ENCODE results near the gene DHRS11. TPM values are rescaled to one million over a fixed set of nuclear protein-coding genes. Genes with fewer than 3 reads are reported as not detected.

The DHRS11 gene
- total RNA-seq, 1 experiment from 2014 or later = 12.9 TPM

DNA sequence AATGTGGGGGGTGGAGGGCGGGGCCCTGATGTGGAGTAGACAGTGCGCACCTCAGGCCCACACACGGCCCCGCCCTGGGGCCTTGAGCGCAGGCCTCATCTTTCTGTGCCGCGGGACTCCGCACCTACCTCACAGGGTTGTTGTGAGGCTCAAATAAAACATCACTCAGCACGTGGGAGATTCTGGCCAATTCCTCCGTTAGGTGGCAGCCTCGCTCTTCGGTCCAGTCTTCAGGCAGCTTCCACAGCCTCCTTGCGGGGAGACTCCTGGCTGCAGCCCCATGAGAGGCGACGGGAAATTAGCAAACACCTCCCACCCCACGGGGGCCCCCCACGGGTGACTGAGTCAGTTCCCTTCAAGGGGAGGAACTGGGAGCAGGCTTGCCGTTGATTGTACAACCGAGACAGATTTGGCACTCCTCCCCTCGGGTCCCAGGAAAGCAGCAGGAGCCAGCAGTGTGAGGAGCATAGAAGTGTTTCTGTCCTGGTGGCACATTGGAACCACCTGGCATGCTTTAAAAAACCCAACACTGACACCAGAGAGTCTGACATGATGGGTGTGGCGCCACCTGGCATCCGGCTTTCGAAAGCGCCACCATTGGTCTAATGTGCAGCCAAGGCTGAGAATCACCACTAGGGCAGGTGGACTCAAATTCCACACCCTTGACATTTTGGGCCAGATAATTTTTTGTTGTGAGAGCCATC, 17.3 kb downstream of the DHRS11 start:
- in situ Hi-C loops (cut with HindIII; ENCODE audit: low pct_unique_long_range_greater_than_20kb, low sequenced_read_pairs) = no loop called here
- peak; percentile 69 for DNase-seq (ENCODE audit: low read depth, low spot score)

DNA sequence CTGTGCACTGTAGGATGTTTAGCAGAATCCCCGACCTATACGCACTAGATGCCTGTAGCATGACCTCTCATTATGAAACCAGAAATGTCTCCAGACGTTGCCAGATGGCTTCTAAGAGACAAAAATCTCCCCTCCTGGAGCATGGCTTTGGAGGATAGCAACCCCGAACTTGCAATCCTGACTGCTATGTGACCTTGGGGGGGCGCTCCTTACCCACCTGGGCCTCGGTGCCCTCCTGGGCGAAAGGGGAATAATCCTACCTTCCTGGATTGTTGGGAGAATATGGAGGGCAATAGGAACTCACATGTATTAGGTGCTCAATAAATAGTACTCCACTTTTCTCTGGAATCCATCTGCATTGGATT, 17.8 kb downstream of the DHRS11 start:
- DNase-seq (ENCODE audit: low read depth, low spot score) = no peak

DNA sequence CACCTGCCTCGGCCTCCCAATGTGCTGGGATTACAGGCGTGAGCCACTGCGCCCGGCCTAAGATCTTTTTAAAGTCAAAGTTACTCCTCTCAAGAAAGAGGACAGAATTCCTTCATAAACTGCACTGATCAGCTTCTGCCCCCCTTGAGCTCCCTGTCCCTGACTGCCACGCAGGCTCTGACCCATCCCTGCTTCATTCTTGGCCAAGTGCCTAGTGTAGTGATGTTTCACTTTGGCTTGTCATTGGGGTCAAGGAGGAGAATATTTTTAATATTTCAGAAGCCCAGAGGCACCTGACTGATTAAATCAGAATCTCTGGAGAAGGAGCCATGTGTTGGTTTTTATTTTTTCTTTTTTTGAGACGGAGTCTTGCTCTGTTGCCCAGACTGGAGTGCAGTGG, 18.8 kb downstream of the DHRS11 start:
- in situ Hi-C loops (cut with HindIII; ENCODE audit: low pct_unique_long_range_greater_than_20kb, low sequenced_read_pairs) = no loop called here

More for the DNA sequence above, 17.8 kb downstream of the DHRS11 start:
- in situ Hi-C loops (cut with HindIII; ENCODE audit: low pct_unique_long_range_greater_than_20kb, low sequenced_read_pairs) = no loop called here

DNA sequence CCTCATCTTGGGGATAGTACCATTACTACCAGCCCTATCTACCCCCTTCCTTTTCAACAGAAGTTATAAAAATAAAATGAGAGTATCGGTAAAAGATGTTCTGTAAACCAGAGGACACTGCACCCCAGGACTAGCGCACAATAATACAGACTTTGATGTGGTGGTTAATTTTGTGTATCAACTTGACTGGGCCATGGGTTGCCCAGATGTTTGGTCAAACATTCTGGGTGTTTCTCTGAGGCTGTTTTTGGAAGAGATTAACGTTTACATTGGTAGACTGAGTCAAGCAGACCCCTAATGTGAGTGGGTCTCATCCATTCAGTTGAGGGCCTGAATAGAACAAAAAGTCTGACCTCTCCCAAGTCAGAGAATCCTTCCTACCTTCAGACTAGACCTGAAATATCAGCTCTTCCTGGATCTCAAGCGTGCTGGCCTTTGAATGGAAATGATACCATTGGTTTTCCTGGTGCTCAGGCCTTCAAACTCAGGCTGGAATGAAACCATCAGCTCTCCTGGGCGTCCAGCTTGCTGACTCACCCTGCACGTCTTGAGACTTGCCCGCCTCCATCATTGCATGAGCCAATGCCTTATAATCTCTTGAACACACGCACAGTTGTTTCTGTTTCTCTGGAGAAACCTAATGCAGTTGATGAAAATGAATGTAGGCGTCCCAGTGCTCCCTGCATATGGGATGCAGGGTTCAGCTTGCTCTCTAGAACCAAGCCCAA, 19.8 kb downstream of the DHRS11 start:
- no peak for DNase-seq (ENCODE audit: low read depth, low spot score)
- in situ Hi-C loops (cut with HindIII; ENCODE audit: low pct_unique_long_range_greater_than_20kb, low sequenced_read_pairs) = no loop called here

More for the DNA sequence above, 18.8 kb downstream of the DHRS11 start:
- no peak for DNase-seq (ENCODE audit: low read depth, low spot score)

DNA sequence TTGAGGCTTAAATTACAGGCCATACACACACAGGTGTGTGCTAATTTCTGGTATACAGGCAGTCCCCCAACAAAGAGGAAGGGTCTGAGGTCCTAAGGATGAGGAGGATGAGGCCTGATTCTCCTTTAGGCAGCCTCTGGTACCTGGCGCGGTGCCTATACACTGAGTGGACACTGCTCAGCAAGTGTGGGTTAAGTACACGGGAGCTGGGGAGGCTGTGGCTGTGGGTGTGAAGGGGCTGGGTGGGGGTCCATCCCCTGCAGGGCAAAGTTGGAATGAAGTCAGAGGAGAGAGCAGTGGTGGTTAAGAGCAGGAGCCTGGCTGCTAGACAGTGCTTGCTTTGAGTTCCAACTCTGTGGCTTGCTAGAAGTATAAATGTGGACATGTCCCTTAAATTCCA, 20.6 kb downstream of the DHRS11 start:
- in situ Hi-C loops (cut with HindIII; ENCODE audit: low pct_unique_long_range_greater_than_20kb, low sequenced_read_pairs) = no loop called here
- DNase-seq (ENCODE audit: low read depth, low spot score) = no peak

DNA sequence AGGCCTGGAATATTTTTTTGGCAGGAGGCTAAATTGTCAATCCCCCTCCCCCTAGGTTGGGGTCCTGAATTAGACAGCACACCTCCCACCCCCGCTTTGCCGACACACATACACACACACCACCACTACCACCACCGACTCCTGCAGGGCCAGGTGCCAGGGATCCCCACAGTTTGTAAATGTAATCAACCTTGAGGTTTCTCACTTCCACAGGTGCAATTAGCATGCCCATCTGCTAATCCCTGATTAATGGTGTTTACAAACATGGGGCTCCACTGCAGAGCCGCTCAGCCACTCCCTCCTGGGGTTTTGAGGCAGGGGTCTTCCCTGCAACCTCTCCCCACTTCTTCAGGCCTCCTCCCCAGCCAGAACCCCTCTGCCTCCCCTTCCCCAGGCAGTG, 21.5 kb downstream of the DHRS11 start:
- no peak for DNase-seq (ENCODE audit: low read depth, low spot score)
- in situ Hi-C loops (cut with HindIII; ENCODE audit: low pct_unique_long_range_greater_than_20kb, low sequenced_read_pairs) = no loop called here

DNA sequence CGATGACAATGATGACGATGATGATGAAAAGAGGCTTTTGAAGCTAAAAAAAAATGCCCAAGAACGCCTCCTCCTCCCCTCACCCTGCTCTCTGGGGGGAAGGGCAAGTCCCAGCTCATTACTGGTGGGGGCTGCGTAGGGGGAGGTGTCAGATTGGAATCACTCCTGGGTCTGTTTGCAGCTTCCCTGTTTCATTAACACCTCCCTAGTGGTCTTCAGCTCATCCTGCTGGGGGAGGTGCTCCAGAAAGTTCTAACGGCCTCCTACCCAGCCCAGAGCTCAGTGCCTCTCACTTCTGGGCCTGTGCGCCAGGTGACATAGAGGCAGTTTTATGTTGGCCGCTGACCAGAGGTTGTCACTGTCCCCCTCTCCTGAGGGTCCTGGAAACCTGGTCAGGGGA, 22.4 kb downstream of the DHRS11 start:
- DNase-seq (ENCODE audit: low read depth, low spot score) = no peak
- in situ Hi-C loops (cut with HindIII; ENCODE audit: low pct_unique_long_range_greater_than_20kb, low sequenced_read_pairs) = no loop called here

DNA sequence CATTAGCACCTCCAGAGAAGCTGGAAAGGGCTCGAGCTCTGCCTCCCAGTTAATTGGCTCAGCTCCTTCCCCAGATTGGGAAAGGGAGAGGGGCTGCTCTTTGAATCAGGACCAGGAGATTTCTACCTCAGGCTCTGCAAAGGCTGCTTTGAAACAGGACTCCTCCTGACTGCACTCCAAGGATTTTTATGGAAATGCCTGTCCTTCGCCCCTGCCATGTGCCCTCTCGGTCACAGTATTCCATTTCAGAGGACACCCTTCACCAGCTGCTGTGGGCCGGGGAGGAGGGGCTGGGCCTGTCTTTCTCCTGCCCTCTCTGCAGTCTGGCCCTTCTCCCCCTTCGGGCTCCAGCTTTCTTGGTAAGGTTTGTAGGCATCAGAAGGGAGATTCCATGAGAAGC, 23.3 kb downstream of the DHRS11 start:
- no peak for DNase-seq (ENCODE audit: low read depth, low spot score)
- in situ Hi-C loops (cut with HindIII; ENCODE audit: low pct_unique_long_range_greater_than_20kb, low sequenced_read_pairs) = no loop called here

DNA sequence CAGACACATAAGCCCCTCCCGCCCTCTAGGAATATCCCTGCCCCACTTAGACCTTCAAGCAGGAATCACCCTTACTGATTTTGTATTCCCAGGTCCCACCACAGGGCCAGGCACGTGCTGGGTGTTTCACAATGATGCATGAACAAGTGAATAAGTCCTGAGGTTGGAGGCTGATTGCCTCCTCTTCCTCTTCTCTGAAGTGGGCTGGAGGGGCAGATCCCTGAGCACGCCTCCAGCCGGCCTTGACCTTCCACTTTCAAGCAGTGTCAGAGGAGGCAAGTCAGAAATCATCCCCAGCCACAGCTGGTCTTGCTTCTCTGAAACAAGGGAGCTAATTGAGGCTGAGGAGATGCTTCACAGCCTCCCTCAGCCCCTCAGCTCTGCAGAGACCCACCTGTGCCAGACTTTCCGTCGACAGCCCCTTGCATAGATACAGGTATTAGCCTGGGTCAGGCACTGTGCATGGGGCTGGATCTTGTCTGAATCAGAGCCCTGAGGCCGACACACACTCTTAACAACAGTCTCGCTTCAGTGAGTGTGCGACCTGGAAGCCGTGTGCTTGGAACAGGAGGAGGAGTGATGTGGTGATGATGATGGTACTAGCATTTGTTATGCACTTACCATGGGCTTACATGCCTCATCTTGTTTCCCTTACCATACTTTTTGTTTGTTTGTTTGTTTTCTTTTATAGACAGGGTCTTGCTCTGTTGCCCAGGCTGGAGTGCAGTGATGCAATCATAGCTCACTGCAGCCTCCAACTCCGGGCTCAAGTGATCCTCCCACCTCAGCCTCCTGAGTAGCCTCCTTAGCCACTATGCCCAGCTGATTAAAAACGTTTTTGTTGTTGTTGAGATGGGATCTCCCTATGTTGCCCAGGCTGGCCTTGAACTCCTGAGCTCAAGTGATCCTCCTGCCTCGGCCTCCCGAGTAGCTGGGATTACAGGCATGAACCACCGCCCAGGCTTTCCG, 24.7 kb downstream of the DHRS11 start:
- in situ Hi-C loops (cut with HindIII; ENCODE audit: low pct_unique_long_range_greater_than_20kb, low sequenced_read_pairs) = no loop called here
- DNase-seq (ENCODE audit: low read depth, low spot score) = no peak

DNA sequence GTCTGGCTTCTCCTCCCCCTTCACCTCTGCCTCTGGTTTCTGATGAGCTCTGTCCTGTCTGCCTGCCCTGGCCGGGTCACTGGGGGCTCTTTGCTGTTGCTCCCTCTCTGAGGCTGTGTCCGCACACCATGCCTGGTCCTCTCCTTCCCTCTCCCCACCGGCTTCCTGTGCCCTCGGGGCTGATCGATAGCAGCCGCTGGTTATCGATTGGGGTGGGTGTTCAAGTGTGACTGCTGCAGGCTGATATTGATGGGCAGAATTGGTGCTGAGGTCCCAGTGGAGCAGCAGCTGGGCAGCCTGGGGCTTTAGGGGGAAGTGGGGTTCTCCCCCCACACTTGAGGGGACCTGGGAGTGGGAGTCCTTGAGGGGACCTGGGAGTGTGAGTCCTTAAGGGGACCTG, 26.1 kb downstream of the DHRS11 start:
- in situ Hi-C loops (cut with HindIII; ENCODE audit: low pct_unique_long_range_greater_than_20kb, low sequenced_read_pairs) = no loop called here
- DNase-seq (ENCODE audit: low read depth, low spot score) = no peak

DNA sequence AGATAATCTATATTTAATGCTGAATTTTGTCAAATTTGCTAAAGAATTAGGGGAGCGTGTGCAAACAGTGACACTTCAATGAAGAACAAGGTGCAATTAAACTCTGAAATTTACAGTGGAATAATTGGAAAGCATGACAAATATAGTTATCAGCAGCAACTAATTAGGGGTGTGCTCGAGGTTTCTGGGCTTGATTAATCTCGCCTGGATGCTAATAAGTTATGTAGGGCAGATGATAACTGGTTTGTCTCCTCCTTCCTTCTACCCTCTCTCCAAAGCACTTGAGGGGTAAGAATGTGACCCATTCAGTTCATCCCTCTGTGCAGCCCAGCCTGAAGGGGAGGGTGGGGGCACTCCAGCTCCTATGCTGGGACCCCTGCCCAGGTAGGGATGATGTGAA, 31.6 kb downstream of the DHRS11 start:
- no peak for DNase-seq (ENCODE audit: low read depth, low spot score)
- in situ Hi-C loops (cut with HindIII; ENCODE audit: low pct_unique_long_range_greater_than_20kb, low sequenced_read_pairs) = no loop called here

DNA sequence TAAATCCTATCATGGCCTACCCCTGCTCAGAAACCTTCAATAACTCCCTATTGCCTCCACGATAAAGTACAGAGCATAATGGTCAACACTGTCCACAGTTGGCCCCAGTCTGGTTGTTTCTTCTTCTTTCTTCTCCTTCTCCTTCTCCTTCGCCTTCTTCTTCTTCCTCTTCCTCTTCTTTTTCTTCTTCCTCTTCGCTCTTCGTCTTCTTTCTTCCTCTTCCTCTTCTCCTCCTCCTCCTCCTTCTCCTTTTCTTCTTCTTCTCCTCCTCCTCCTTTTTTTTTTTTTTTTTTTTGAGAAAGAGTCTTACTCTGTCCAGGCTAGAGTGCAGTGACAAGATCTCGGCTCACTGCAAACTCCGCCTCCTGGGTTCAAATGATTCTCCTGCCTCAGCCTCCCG, 33.5 kb downstream of the DHRS11 start:
- DNase-seq (ENCODE audit: low read depth, low spot score) = no peak
- in situ Hi-C loops (cut with HindIII; ENCODE audit: low pct_unique_long_range_greater_than_20kb, low sequenced_read_pairs) = no loop called here

DNA sequence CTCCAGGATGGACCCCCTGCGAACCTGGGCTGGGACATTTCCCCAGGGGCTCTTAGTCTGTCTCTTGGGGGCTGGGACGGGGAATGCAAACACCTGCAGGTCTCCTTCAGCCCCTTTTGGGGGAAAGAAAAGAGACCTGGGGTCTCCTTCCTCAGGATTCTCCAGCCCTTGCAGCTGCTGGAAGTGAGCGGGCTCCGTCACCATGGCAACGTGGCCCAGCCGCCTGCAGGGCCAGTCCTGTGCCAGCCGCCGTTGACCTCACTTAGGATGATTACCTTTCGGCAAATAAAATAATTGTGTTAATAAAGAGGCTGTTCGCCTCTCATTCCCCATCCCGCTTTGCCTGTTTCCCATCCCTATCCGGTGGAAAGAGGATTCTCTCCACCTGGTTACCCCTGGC, 35.4 kb downstream of the DHRS11 start:
- in situ Hi-C loops (cut with HindIII; ENCODE audit: low pct_unique_long_range_greater_than_20kb, low sequenced_read_pairs) = no loop called here
- no peak for DNase-seq (ENCODE audit: low read depth, low spot score)

DNA sequence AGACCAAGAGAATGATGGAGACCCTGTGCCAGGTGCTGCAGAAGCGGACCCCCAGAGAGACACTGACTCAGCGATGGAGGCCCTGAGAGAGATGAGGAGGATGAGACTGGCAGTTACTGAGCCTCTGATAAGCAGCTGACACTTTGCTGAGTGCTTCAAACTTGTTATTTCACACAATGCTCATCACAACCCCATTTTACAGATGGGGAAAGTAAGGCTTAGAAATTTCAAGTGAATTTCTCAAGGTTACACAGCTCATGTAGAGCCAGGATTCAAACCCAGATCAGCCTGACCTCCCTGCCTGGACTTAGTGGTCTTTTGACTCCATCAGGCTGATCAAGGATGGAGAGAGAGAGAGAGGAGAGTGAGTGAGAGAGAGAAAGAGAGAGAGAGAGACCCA, 36.9 kb downstream of the DHRS11 start:
- in situ Hi-C loops (cut with HindIII; ENCODE audit: low pct_unique_long_range_greater_than_20kb, low sequenced_read_pairs) = no loop called here
- DNase-seq (ENCODE audit: low read depth, low spot score) = no peak

DNA sequence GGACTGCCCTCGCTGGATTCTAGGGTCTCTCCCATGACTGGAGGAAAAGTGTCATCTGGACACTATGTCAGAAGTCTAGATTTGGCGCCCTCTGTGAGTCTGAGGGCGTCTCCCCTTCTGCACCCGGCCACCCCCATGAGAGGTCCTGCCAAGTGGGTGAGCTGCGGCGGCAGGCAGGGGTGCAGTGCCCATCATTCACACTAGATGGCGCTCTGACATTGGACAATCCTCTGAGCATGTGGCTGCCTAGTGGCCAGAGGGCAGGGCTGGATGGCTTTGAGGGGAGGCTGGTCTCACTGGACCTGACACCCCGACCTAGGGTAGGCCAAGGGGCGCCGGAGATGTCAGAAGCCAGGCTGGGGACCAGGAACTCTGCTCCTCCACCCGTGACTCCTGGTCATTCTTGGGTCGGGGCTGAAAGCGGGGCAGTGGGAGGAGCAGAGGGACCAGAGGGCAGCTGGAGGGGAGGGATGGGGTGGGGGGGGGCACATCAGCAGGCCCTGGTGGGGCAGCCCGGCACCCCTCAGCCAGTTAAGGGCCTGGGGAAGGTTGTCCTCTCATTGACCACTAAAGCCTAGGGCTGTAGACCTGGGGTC, 37.7 kb downstream of the DHRS11 start:
- DNase-seq (ENCODE audit: low read depth, low spot score) = peak; percentile 74
- in situ Hi-C loops (cut with HindIII; ENCODE audit: low pct_unique_long_range_greater_than_20kb, low sequenced_read_pairs) = no loop called here

DNA sequence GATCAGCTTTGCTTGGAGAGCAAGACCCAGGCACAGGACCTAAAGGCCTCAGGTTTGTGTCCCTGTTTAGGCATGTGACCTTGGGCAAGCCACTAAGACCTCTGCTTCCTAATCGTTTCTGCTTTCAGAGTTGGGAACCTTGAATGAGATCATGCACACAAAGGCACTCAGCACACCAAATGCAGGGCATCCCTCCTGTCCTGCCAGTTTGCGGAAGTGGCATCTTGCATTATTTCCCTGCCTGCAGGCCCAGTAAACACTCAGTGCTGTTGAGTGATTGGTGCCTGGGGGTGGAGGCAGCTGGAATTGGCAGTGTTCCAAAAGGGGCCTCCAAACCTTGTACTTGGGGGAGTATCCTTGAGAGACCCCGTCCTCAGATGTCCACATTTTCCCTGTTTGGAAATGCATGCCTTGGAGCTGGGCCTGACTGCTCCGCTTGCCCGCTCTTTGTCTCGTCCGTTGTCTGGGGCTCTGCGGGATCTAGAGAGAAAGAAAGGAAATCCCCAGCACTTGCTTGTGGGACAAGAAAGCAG, 38.4 kb downstream of the DHRS11 start:
- DNase-seq (ENCODE audit: low read depth, low spot score) = no peak

DNA sequence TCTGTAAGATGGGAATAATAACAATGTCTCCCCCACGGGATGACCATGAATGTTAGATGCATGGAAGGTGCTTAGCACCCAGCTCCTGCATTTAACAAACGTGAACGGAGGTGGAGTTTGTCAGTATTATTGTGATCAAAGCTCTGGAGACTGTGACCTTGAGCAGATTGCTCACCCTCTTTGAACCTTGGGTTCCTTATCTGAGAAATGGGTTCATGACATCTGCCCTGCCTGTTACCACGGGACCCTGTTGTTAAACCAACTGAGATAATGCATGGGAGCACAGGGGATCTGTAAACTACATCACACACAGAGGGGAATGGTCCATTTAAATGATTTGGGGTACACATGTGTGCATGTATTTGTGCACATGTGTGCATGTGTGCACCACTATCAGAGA, 39.3 kb downstream of the DHRS11 start:
- in situ Hi-C loops (cut with HindIII; ENCODE audit: low pct_unique_long_range_greater_than_20kb, low sequenced_read_pairs) = no loop called here
- no peak for DNase-seq (ENCODE audit: low read depth, low spot score)

More for the DNA sequence above, 38.4 kb downstream of the DHRS11 start:
- in situ Hi-C loops (cut with HindIII; ENCODE audit: low pct_unique_long_range_greater_than_20kb, low sequenced_read_pairs) = no loop called here

All from SK-MEL-5 (cell line).